ENCODE data around the gene KNDC1. TPM values are rescaled to one million over a fixed set of nuclear protein-coding genes. Genes with fewer than 3 reads are reported as not detected.

Gene KNDC1
- total RNA-seq, 4 donors from 2014 or later = 0.42 to 1.7 (median 0.95) TPM

- WGBS = 76% methylated on average over 26 of the region's 27 CpGs
- intact Hi-C loops (cut with DNase I) = no loop called here
- Histone ChIP-seq H3K36me3 (no peaks in the 10 kb centered on the region), H3K27me3 (peaks cover 0 to 99% (median 15%) of the 10 kb centered on the region in 4 donors), H3K4me3 (no peak overlapping the region), H3K4me1 (peaks cover 0 to 8% (median 4%) of the 10 kb centered on the region in 4 donors), H3K9me3 (no peaks in the 10 kb centered on the region), H3K27ac (replicated peaks in 1 of 4) (no peak overlapping the region)
- DNase-seq (ENCODE audit: extremely low spot score) = no peak
- no peak for TF ChIP-seq CTCF (IDR thresholded peaks at IDR 0.05)
- no peak for TF ChIP-seq POLR2A (IDR thresholded peaks at IDR 0.05; ENCODE audit: low read depth)
- no peak for TF ChIP-seq POLR2AphosphoS5 (IDR thresholded peaks at IDR 0.05)
- TF ChIP-seq EP300 (IDR thresholded peaks at IDR 0.05) = no peak
Measured at GRCh38 chr10:133242611-133243356, 82.8 kb downstream of the KNDC1 start.

GRCh38 chr10:133243593-133243992 is 83.6 kb downstream of the KNDC1 start:
- no peaks in the 10 kb centered on the region for H3K4me1 ChIP-seq
- no peak for DNase-seq (ENCODE audit: extremely low spot score)
- TF ChIP-seq POLR2AphosphoS5 (IDR thresholded peaks at IDR 0.05) = no peak
- no peak for TF ChIP-seq CTCF (IDR thresholded peaks at IDR 0.05)
- TF ChIP-seq POLR2A (IDR thresholded peaks at IDR 0.05; ENCODE audit: low read depth) = no peak
- no peak for TF ChIP-seq EP300 (IDR thresholded peaks at IDR 0.05)
- intact Hi-C loops (cut with DNase I) = no loop called here
- H3K27me3 ChIP-seq = peaks cover 0 to 99% (median 8%) of the 10 kb centered on the region in 4 donors
- H3K9me3 ChIP-seq = no peaks in the 10 kb centered on the region
- WGBS = 68% methylated on average over 14 of the region's 14 CpGs
- no peak overlapping the region for H3K4me3 ChIP-seq
- H3K36me3 ChIP-seq = no peaks in the 10 kb centered on the region
- no peak overlapping the region for H3K27ac ChIP-seq (replicated peaks in 1 of 4)

GRCh38 chr10:133245439-133246235 is 85.6 kb downstream of the KNDC1 start:
- no peaks in the 10 kb centered on the region for H3K9me3 ChIP-seq
- H3K36me3 ChIP-seq = no peaks in the 10 kb centered on the region
- TF ChIP-seq POLR2AphosphoS5 (IDR thresholded peaks at IDR 0.05) (no peak), POLR2A (IDR thresholded peaks at IDR 0.05; ENCODE audit: low read depth) (no peak), EP300 (IDR thresholded peaks at IDR 0.05) (no peak), CTCF (IDR thresholded peaks at IDR 0.05) (no peak)
- intact Hi-C loops (cut with DNase I) = no loop called here
- no peak for DNase-seq (ENCODE audit: extremely low spot score)
- peaks cover 0 to 100% (median 5%) of the 10 kb centered on the region in 4 donors for H3K27me3 ChIP-seq
- H3K4me1 ChIP-seq = no peaks in the 10 kb centered on the region
- no peak overlapping the region for H3K4me3 ChIP-seq
- no peak overlapping the region for H3K27ac ChIP-seq (replicated peaks in 1 of 4)
- 89% methylated on average over 15 of the region's 33 CpGs for WGBS

GRCh38 chr10:133246236-133246626 is 86.2 kb downstream of the KNDC1 start:
- Histone ChIP-seq H3K4me1 (no peaks in the 10 kb centered on the region), H3K27me3 (peaks cover 0 to 98% (median 5%) of the 10 kb centered on the region in 4 donors), H3K4me3 (no peak overlapping the region), H3K36me3 (no peaks in the 10 kb centered on the region), H3K9me3 (no peaks in the 10 kb centered on the region), H3K27ac (replicated peaks in 1 of 4) (no peak overlapping the region)
- WGBS = 66% methylated on average over 12 of the region's 12 CpGs
- intact Hi-C loops (cut with DNase I) = no loop called here
- DNase-seq (ENCODE audit: extremely low spot score) = no peak
- TF ChIP-seq EP300 (IDR thresholded peaks at IDR 0.05) = no peak
- TF ChIP-seq POLR2AphosphoS5 (IDR thresholded peaks at IDR 0.05) = no peak
- TF ChIP-seq POLR2A (IDR thresholded peaks at IDR 0.05; ENCODE audit: low read depth) = no peak
- TF ChIP-seq CTCF (IDR thresholded peaks at IDR 0.05) = no peak

All from esophagus muscularis mucosa (tissue), 4 donors.